Karpas-422 (cell line): Measurements from ENCODE around the gene TDRD6. TPM values are rescaled to one million over a fixed set of nuclear protein-coding genes. Genes with fewer than 3 reads are reported as not detected.

ENCODE experiments used
- DNase-seq: peaks from one replicate; pipeline ENCODE4 v3.0.0-alpha.2; 2015
- H2AFZ ChIP-seq: fragments of 200-600 bp; sonication (generic); 2 replicates; pipeline ENCODE4 v1.6.1; 2014; ENCODE audit warnings: antibody characterized with exemption, low read length, mixed read lengths
- H3K27ac ChIP-seq: fragments of 200-600 bp; sonication (generic); 2 replicates; pipeline ENCODE4 v1.5.1; 2014; ENCODE audit warnings: mild to moderate bottlenecking, low read length, moderate library complexity
- H3K27me3 ChIP-seq: fragments of 200-600 bp; sonication (generic); 2 replicates; pipeline ENCODE4 v1.6.1; 2014; ENCODE audit warnings: low read length, mixed read lengths
- H3K36me3 ChIP-seq: fragments of 200-600 bp; sonication (generic); 2 replicates; pipeline ENCODE4 v1.6.1; 2014; ENCODE audit warnings: low read length, mixed read lengths; ENCODE audit not compliant: insufficient read depth
- H3K4me1 ChIP-seq: fragments of 200-600 bp; sonication (generic); 2 replicates; pipeline ENCODE4 v1.6.1; 2014; ENCODE audit warnings: mild to moderate bottlenecking, low read length, mixed read lengths
- H3K4me2 ChIP-seq: fragments of 200-600 bp; sonication (generic); 2 replicates; pipeline ENCODE4 v1.6.1; 2014; ENCODE audit warnings: low read length, low read depth, mild to moderate bottlenecking; ENCODE audit not compliant: poor library complexity, severe bottlenecking
- H3K4me3 ChIP-seq: fragments of 200-600 bp; sonication (generic); 2 replicates; pipeline ENCODE4 v1.5.1; 2014; ENCODE audit warnings: mild to moderate bottlenecking, antibody characterized with exemption, low read length, mixed read lengths
- H3K79me2 ChIP-seq: fragments of 200-600 bp; sonication (generic); 2 replicates; pipeline ENCODE4 v1.6.1; 2014; ENCODE audit warnings: mild to moderate bottlenecking, low read length, mixed read lengths
- H3K9ac ChIP-seq: fragments of 200-600 bp; sonication (generic); 2 replicates; pipeline ENCODE4 v1.6.0; 2014; ENCODE audit warnings: low read length
- H3K9me2 ChIP-seq: fragments of 200-600 bp; sonication (generic), shearing (Covaris generic); replicated peaks from 2 replicates; pipeline ENCODE4 v1.6.0; 2014; ENCODE audit warnings: mild to moderate bottlenecking, low read length, moderate library complexity; ENCODE audit not compliant: insufficient read depth
- H3K9me3 ChIP-seq: fragments of 300-700, 200-600 bp; sonication (generic); 2 replicates; pipeline ENCODE4 v1.6.1; 2014; ENCODE audit warnings: low read length, mixed read lengths
- H4K20me1 ChIP-seq: fragments of 200-600 bp; sonication (generic); 2 replicates; pipeline ENCODE4 v1.6.1; 2014; ENCODE audit warnings: mild to moderate bottlenecking, antibody characterized with exemption, low read length, low read depth; ENCODE audit not compliant: insufficient read depth
- total RNA-seq: library from RNA; depleted of rRNA; stranded (reverse); fragments of >200 nt; shearing (Covaris generic); gene quantifications from 2 replicates; pipeline ENCODE4 v1.2.3, GENCODE V29; 2014; ENCODE audit warnings: low replicate concordance

The TDRD6 gene
- total RNA-seq, 1 experiment from 2014 or later, result 3.5 TPM

- Histone ChIP-seq H3K79me2 (peaks cover 72% of the 10 kb centered on the region), H3K36me3 (peaks cover 28% of the 10 kb centered on the region), H3K27ac (peak overlapping the region; percentile 98), H3K4me1 (peaks cover 45% of the 10 kb centered on the region), H2AFZ (no peak overlapping the region), H4K20me1 (no peaks in the 10 kb centered on the region), H3K4me3 (peak overlapping the region; percentile 82), H3K9me2 (no peaks in the 10 kb centered on the region), H3K9ac (peak overlapping the region; percentile 81), H3K27me3 (no peaks in the 10 kb centered on the region), H3K4me2 (peak overlapping the region; percentile 96), H3K9me3 (no peaks in the 10 kb centered on the region)
- peak; percentile 61 for DNase-seq
Observed at GRCh38 chr6:46651006-46651405, 36.7 kb upstream of the TDRD6 start.

- Histone ChIP-seq H3K79me2 (peaks cover 78% of the 10 kb centered on the region), H3K4me1 (peaks cover 45% of the 10 kb centered on the region), H3K27me3 (no peaks in the 10 kb centered on the region), H3K4me2 (peak overlapping the region; percentile 96), H2AFZ (no peak overlapping the region), H3K4me3 (peak overlapping the region; percentile 82), H3K9me2 (no peaks in the 10 kb centered on the region), H3K9me3 (no peaks in the 10 kb centered on the region), H3K27ac (peak overlapping the region; percentile 98), H3K9ac (peak overlapping the region; percentile 81), H4K20me1 (no peaks in the 10 kb centered on the region), H3K36me3 (peaks cover 32% of the 10 kb centered on the region)
- peak; percentile 78 for DNase-seq
Observed at GRCh38 chr6:46651816-46652215, 35.9 kb upstream of the TDRD6 start.

- Histone ChIP-seq H4K20me1 (no peaks in the 10 kb centered on the region), H3K4me1 (peaks cover 45% of the 10 kb centered on the region), H3K4me3 (peak overlapping the region; percentile 82), H3K27ac (peak overlapping the region; percentile 98), H3K9me3 (no peaks in the 10 kb centered on the region), H3K9ac (peak overlapping the region; percentile 81), H2AFZ (0 out of 2 replicates have a peak overlapping the region, but pooled peaks have one; percentile 12), H3K79me2 (peaks cover 81% of the 10 kb centered on the region), H3K9me2 (no peaks in the 10 kb centered on the region), H3K4me2 (peak overlapping the region; percentile 96), H3K36me3 (peaks cover 32% of the 10 kb centered on the region), H3K27me3 (no peaks in the 10 kb centered on the region)
- DNase-seq, result peak; percentile 58
Observed at GRCh38 chr6:46652232-46652602, 35.5 kb upstream of the TDRD6 start.

- H3K27me3 ChIP-seq, result no peaks in the 10 kb centered on the region
Observed at GRCh38 chr6:46652603-46653438, 34.9 kb upstream of the TDRD6 start, which contains the start of the genes CYP39A1 and SLC25A27. Gene CYP39A1, minus strand, starts transcription at chr6:46652818. Its CDS starts 236 bp downstream, at chr6:46652582. Gene SLC25A27, plus strand, starts transcription at chr6:46652975. Its CDS starts 218 bp downstream, at chr6:46653193.

GRCh38 chr6:46653439-46654195 is 34.1 kb upstream of the TDRD6 start:
- Histone ChIP-seq H3K9me2 (no peaks in the 10 kb centered on the region), H3K27me3 (no peaks in the 10 kb centered on the region), H4K20me1 (no peaks in the 10 kb centered on the region), H3K27ac (peak overlapping the region; percentile 80), H3K9me3 (no peaks in the 10 kb centered on the region), H3K4me2 (peak overlapping the region; percentile 96), H3K79me2 (peaks cover 80% of the 10 kb centered on the region), H3K36me3 (peaks cover 41% of the 10 kb centered on the region), H3K4me3 (peak overlapping the region; percentile 82), H2AFZ (peak overlapping the region; percentile 74), H3K4me1 (peaks cover 45% of the 10 kb centered on the region), H3K9ac (peak overlapping the region; percentile 81)
- peak; percentile 77 for DNase-seq

More at GRCh38 chr6:46652603-46653438, 34.9 kb upstream of the TDRD6 start, which contains the start of the genes CYP39A1 and SLC25A27:
- Histone ChIP-seq H3K27ac (peak within 1 kb of the TSS; percentile 98), H3K4me1 (peaks cover 45% of the 10 kb centered on the region), H3K9me2 (no peaks in the 10 kb centered on the region), H3K79me2 (peaks cover 79% of the 10 kb centered on the region), H3K36me3 (peaks cover 35% of the 10 kb centered on the region), H2AFZ (peak within 1 kb of the TSS; percentile 74), H3K9ac (peak within 1 kb of the TSS; percentile 81), H3K4me2 (peak within 1 kb of the TSS; percentile 96), H3K9me3 (no peaks in the 10 kb centered on the region), H4K20me1 (no peaks in the 10 kb centered on the region), H3K4me3 (peak within 1 kb of the TSS; percentile 82)
- peak; percentile 97 for DNase-seq

- peak; percentile 64 for DNase-seq
- Histone ChIP-seq H3K27ac (no peak overlapping the region; the same call in 1 of the 2 replicates), H3K9me3 (no peaks in the 10 kb centered on the region), H3K4me3 (no peak overlapping the region), H3K9ac (no peak overlapping the region), H3K4me2 (peak overlapping the region; percentile 96), H3K36me3 (peaks cover 39% of the 10 kb centered on the region), H2AFZ (no peak overlapping the region), H3K79me2 (peaks cover 66% of the 10 kb centered on the region), H4K20me1 (no peaks in the 10 kb centered on the region), H3K27me3 (no peaks in the 10 kb centered on the region), H3K9me2 (no peaks in the 10 kb centered on the region), H3K4me1 (peaks cover 24% of the 10 kb centered on the region)
Observed at GRCh38 chr6:46655803-46656202, 31.9 kb upstream of the TDRD6 start.

- no peak overlapping the region for H3K9ac ChIP-seq
- H3K36me3 ChIP-seq, result peaks cover 58% of the 10 kb centered on the region
- H3K27ac ChIP-seq, result 0 out of 2 replicates have a peak overlapping the region, but pooled peaks have one; percentile 17
- no peaks in the 10 kb centered on the region for H3K9me2 ChIP-seq
- peaks cover 59% of the 10 kb centered on the region for H3K79me2 ChIP-seq
- no peak overlapping the region for H3K4me2 ChIP-seq
- no peak overlapping the region for H3K4me3 ChIP-seq
- no peak overlapping the region for H2AFZ ChIP-seq
- no peaks in the 10 kb centered on the region for H4K20me1 ChIP-seq
- DNase-seq, result no peak
- peaks cover 20% of the 10 kb centered on the region for H3K4me1 ChIP-seq
- no peaks in the 10 kb centered on the region for H3K9me3 ChIP-seq
- no peaks in the 10 kb centered on the region for H3K27me3 ChIP-seq
Observed at GRCh38 chr6:46657642-46658041, 30.0 kb upstream of the TDRD6 start.

GRCh38 chr6:46661483-46661882 is 26.2 kb upstream of the TDRD6 start:
- Histone ChIP-seq H4K20me1 (no peaks in the 10 kb centered on the region), H3K79me2 (peaks cover 32% of the 10 kb centered on the region), H3K27me3 (no peaks in the 10 kb centered on the region), H3K4me1 (no peaks in the 10 kb centered on the region), H3K36me3 (peaks cover 71% of the 10 kb centered on the region), H3K9ac (no peak overlapping the region), H3K9me3 (no peaks in the 10 kb centered on the region), H3K9me2 (no peaks in the 10 kb centered on the region), H3K27ac (no peak overlapping the region), H3K4me3 (no peak overlapping the region), H2AFZ (no peak overlapping the region), H3K4me2 (no peak overlapping the region)
- DNase-seq, result no peak
